NCI-H69 (cell line): ENCODE results near the gene MAP2K6.

ENCODE experiments used
- DNase-seq: peaks from one replicate; lab custom pipeline; 2025; lab: John Stamatoyannopoulos, UW

Gene MAP2K6

GRCh38 chr17:69492410-69493071, 78.0 kb downstream of the MAP2K6 start:
- no peak for DNase-seq

GRCh38 chr17:69495787-69496186, 81.3 kb downstream of the MAP2K6 start:
- no peak for DNase-seq

- no peak for DNase-seq
Observed at GRCh38 chr17:69497161-69497560, 82.7 kb downstream of the MAP2K6 start.

- no peak for DNase-seq
Observed at GRCh38 chr17:69499318-69499717, 84.8 kb downstream of the MAP2K6 start.

- peak; percentile 3 for DNase-seq
Observed at GRCh38 chr17:69500911-69501429, 86.5 kb downstream of the MAP2K6 start.

- DNase-seq: peak; percentile 63
Observed at GRCh38 chr17:69501591-69502468, 87.3 kb downstream of the MAP2K6 start.

GRCh38 chr17:69503711-69504110, 89.2 kb downstream of the MAP2K6 start:
- DNase-seq: no peak

GRCh38 chr17:69505740-69506139, 91.2 kb downstream of the MAP2K6 start:
- DNase-seq: no peak

GRCh38 chr17:69506489-69506888, 92.0 kb downstream of the MAP2K6 start:
- DNase-seq: peak; percentile 3

GRCh38 chr17:69508814-69509213, 94.3 kb downstream of the MAP2K6 start:
- no peak for DNase-seq

GRCh38 chr17:69511250-69511649, 96.8 kb downstream of the MAP2K6 start:
- no peak for DNase-seq

GRCh38 chr17:69512946-69513345, 98.4 kb downstream of the MAP2K6 start:
- no peak for DNase-seq

GRCh38 chr17:69516225-69516624, 101.7 kb downstream of the MAP2K6 start:
- DNase-seq: no peak

- DNase-seq: no peak
Observed at GRCh38 chr17:69516911-69517310, 102.4 kb downstream of the MAP2K6 start.

GRCh38 chr17:69518951-69519350, 104.5 kb downstream of the MAP2K6 start:
- no peak for DNase-seq

GRCh38 chr17:69523244-69523861, 108.9 kb downstream of the MAP2K6 start:
- DNase-seq: peak; percentile 15

- DNase-seq: no peak
Observed at GRCh38 chr17:69524854-69525253, 110.4 kb downstream of the MAP2K6 start.

GRCh38 chr17:69525920-69526841, 111.7 kb downstream of the MAP2K6 start:
- DNase-seq: peak; percentile 44

GRCh38 chr17:69528035-69528434, 113.5 kb downstream of the MAP2K6 start:
- DNase-seq: no peak

GRCh38 chr17:69533481-69534234, 119.2 kb downstream of the MAP2K6 start:
- DNase-seq: no peak

- no peak for DNase-seq
Observed at GRCh38 chr17:69534235-69534621, 119.7 kb downstream of the MAP2K6 start.
